ENCODE results near the gene HAPLN3.

The HAPLN3 gene

DNA sequence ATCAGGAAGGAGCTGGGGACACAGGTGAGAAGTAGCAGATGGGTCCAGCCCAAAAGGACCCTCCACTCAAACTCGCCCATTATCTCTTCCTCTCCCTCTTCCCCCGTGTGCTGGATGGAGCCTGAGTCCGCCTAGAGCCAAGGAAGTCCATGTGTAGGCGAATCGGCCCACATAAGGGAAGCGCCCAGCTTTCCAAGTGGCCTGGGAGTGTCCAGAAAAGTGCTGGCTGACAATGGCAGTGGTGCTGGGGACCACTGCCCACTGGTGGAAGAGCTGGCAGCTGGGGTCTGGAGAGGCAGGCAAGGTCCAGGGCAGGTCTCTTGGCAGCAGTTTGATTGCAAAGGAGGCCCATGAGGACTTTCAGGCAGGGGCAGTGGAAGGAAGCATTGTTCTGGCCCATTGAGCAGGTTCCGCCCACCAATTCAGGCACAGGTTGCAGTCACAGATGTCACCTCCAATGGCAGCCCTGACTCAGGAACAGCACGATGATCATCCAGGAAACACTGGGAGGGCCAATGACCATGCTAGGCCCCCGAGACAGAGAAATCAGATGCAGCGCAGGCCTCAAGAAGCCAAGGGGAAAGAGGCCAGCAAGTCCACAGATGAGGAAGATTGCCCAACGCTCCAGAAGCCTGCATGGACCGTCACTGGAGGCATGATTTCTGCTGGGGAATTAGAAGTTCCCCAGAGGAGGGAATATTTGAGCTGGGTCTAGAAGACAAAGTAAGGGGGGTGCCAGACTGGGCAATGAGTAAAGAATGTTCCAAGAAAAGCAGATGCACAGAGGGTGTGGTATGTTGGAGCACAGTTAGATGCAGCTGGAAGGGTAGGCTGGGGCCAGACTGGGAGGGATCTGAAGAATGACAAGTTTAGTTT is 14.8 kb upstream of the HAPLN3 start:
- no peak for DNase-seq (ENCODE audit: low spot score)

- DNase-seq (ENCODE audit: low spot score): no peak
Observed at GRCh38 chr15:88908697-88909621, 13.6 kb upstream of the HAPLN3 start.

GRCh38 chr15:88908123-88908522 is 12.8 kb upstream of the HAPLN3 start:
- DNase-seq (ENCODE audit: low spot score): no peak

DNA sequence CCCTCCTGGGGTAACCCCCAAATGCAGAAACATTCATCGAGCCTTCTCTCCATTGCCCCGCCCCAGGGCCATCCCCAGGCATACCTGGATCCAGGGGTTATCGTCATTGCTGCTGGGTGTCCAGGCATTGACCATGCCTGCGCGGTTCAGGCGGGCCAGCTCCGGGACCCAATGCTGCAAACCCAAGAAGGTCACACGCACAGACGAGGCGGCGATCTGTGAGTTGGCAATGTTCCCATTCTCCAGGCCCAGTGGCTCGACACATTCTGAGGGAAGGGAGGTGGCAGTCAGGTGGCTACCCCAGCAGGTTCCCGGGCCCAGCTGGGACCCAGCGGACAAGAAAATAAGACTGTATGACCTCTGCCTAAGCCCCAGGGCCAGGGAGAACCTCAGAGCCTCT is 11.8 kb upstream of the HAPLN3 start:
- DNase-seq (ENCODE audit: low spot score): no peak

DNA sequence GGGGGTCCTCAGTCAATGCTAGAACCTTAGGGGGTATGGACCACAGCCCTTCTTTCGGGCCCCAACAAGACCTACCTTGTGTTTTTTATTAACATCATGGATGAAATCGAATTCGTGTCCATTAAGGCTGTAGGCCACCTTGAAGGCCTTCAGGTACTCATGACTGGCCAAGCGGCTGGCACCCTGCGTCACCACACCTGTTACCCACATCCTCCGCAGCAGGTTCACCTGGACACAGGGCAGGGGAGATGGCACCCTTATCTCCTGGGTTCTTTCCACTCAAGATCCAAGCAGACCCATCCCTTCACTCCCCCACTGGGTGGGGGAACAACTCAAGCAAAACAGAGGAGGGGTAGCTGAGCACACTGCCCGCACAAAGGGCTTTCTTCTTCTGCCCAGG is 11.2 kb upstream of the HAPLN3 start:
- no peak for DNase-seq (ENCODE audit: low spot score)

- DNase-seq (ENCODE audit: low spot score): no peak
Observed at GRCh38 chr15:88906130-88906529, 10.8 kb upstream of the HAPLN3 start.

- no peak for DNase-seq (ENCODE audit: low spot score)
Observed at GRCh38 chr15:88905576-88905975, 10.2 kb upstream of the HAPLN3 start.

DNA sequence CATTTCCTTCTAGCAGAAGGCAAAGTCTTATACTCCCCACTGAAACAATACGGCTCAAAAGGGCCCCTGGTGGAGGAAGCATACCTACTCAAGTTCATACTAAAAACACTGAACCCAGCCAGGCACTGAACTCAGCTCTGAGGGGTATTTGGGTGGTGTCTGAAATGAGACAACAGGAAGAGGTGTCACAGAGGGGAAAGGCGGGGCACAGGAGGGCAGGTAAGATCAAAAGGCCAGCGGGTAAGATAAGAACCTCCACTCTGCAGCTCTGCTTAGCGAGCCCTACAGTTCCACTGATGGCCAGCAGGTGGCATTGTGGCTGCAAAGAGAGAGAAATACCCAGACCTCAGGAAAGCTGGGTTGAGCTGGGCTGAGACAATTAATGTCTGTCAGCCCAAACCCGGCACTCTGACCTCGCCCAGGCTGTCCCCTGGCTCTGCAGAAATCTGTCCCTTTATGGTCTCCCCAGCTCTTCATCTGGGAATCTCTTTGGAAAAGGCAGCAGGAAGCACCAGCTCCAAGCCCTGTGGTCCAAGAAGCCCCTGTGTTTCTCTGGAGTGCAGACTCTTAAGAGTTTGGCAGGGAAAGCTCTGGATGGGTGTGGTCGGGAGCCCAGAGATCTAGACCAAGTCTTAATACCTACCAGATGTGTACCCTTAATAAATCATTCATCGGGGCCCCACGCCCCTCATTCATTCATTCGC is 9.4 kb upstream of the HAPLN3 start:
- DNase-seq (ENCODE audit: low spot score): peak; percentile 78

- DNase-seq (ENCODE audit: low spot score): no peak
Observed at GRCh38 chr15:88904257-88904623, 8.9 kb upstream of the HAPLN3 start.

DNA sequence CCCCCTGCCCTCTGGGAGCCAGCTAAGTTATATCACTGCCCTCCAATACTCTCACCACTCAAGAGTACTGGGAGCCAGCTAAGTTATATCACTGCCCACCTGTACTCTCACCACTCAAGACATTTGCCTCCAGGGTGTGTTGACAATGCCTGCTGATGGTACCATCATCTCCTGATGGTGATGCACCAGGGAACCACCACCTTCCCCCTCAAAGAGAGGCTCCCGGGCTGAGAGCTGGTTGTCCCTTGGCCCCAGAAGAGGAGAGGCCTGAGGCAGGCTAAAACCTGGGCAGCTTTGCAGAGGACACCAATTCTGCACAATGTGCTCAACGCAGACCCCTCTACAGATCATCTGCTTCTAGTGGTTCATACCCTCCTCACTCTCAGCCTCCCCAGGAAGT is 7.5 kb upstream of the HAPLN3 start:
- DNase-seq (ENCODE audit: low spot score): no peak

DNA sequence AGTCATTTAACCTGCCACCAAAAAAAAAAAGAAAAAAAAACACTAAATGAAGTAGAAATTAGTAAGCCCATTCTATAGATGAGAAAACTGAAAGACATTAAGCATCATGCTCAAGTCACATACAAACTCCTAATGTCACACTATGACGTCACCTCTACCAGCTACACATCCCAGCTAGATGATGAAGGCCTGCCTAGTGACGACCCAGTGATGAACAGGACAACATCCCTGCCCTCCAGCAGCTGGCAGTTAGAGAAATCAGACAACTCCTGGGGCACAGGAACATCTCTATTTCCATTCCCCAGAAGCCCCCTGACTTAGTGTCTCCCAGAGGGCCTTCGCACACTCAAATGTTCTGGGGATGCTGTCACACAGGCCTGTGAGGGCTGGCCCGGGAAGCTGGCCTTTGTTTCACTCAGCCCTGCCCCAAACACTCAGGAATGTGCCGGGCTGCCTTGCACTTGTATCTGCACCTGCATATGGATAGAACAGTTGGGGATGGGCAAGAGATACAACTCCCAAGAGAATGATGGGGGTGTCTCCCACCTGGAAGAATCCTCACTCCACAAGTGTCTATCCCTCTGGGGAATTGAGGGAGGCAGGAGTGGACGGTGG is 7.0 kb upstream of the HAPLN3 start:
- DNase-seq (ENCODE audit: low spot score): no peak

DNA sequence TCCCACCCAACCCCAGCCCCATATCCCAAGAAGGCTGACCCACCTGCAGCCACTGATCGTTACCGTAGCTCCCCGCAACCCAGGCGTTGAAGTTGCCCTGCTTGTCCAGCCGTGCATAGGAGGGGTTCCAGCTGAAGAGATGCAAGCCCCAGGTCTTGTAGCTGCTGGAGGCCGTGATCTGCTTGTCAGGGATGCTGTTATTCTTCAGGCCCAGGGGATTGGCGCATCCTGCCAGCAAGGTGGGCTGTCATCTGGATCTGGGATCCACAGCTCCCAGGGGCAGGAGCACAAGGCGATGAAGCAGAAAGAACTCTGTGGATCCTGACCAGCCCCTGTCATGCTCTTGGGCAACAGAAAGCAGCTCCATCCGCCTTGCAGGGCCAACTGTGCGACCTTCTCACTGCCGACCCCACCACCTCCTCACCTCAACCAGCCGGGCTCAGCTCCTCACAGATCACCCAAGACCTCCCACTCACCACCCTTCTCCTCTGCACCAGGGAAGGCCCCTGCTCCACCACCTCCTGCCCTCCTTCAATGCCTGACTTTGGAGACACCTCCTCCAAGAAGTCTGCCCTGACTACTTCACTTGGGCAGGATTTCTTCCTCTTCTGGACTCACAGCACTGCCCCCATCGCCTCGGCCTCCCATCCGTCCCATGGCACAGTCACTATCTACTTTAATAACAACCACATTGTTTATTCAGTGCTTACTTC is 6.3 kb upstream of the HAPLN3 start:
- DNase-seq (ENCODE audit: low spot score): no peak

DNA sequence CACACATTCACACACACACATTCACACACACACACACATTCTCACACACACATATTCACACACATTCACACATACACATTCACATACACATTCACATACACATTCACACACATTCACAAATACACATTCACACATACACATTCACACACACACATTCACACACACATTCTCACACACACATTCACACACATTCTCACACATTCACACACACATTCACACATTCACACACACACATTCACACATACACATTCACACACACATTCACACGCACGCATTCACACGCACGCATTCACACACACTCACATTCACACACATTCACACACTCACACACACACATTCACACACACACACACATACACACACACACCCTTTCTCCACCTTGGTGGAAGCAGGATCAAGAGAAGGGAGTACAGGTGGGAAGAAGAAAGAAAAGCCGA is 5.7 kb upstream of the HAPLN3 start:
- DNase-seq (ENCODE audit: low spot score): no peak

DNA sequence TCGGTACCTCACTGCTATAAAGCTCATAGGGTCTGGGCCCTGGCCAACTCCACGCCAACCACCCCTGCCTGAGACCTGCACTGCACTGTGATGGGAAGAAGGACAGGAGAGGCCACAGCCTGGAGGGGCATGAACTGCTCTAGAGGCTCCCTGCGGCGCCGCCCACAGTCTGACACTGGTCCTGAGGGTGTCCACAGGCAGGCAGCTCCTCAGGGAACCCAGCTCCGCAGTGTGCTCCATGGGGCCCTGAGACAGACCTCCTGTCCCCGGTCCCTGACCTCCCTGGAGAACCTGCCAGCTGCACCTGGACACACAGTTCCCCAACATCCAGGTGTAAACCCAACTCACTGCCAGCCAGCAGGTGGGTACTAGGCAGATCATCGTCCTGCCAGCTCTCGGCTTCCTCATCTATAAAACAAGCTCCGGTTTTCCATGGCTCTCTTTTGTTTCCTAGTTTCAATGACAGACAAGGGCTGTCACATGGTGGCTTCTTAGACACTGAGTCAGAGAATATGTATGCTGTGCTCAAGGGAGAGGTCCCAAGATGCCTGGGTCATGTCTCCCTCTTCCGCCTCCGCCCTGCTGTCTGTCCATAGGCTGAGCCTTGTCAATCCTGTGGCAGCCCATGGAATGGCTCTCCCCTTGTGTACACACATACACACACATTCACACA is 5.1 kb upstream of the HAPLN3 start:
- DNase-seq (ENCODE audit: low spot score): no peak

GRCh38 chr15:88899251-88899650 is 3.9 kb upstream of the HAPLN3 start:
- no peak for DNase-seq (ENCODE audit: low spot score)

DNA sequence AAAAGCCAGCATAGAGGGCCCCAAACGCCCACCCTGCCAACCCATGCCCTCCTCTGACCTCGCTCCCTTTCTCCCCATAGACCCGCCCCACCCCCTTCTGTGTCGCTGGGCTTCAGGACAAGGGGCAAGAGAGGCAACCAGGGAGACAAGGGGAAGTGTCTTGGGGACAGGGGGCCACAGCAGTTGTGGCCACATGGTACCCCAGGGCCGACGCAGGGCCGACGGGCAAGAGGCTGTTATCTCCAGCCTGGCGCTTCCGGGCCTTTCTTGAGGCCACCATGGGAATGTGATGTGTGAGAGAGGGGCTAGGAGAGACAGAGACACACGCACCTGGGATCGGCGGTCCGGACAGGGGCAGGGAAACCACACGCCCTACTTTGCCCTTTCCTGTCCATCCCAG is 3.4 kb upstream of the HAPLN3 start:
- DNase-seq (ENCODE audit: low spot score): no peak

GRCh38 chr15:88897456-88898194 is 2.3 kb upstream of the HAPLN3 start:
- DNase-seq (ENCODE audit: low spot score): peak; percentile 27

GRCh38 chr15:88897142-88897455 is 1.8 kb upstream of the HAPLN3 start:
- DNase-seq (ENCODE audit: low spot score): no peak

DNA sequence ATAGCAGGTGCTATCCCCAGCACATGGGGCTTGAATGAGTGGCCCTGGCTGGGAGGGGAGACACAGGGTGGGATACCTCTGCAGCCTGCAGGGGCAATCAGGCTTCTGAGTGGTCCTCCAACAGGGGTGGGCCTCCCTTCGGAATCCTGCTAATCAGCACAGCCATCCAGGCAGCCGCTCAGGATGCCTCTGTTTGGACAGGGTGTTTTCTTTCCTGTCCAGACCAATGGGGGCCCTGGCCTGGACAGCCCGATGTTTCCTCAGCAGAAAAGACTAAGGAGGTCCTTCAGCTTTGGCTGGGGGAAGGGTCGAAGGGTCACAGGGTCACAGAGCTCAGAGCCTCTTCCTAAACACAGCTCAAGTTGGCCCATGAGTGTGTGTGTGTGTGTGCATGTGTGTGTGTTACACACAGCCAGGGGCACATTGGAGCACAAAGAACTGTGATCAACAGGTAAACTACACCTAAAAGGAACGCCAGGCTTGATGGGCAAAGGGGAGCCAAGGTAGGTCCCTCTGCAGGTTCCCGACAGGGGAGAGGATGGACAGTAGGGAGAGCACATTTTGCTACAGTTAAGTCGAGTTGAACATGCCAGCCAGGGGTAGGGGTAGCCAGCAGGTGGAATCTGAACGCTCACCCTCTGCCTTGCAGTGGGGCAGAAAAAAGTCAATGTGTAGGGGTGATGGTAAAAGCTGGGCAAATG is 1.1 kb upstream of the HAPLN3 start:
- DNase-seq (ENCODE audit: low spot score): no peak

Data from hematopoietic multipotent progenitor cell treated with erythropoietin and hydrocortisone succinate and interleukin-3 and kit ligand, for 17 days (in vitro differentiated cells).